Tongue (tissue), 2 donors: ENCODE results near the gene ABCC10. TPM values are rescaled to one million over a fixed set of nuclear protein-coding genes. Genes with fewer than 3 reads are reported as not detected.
"Not testable (repeated sequence)": the region's sequence is repeated elsewhere in the genome, so short reads cannot be mapped to it uniquely, and the experiment has no call there.

Experiments used
- DNase-seq: peaks from one replicate; pipeline ENCODE4 v3.0.0-alpha.2; 2015
- total RNA-seq: library from RNA; depleted of rRNA; stranded (reverse); fragments of >200 nt; gene quantifications from one replicate; pipeline ENCODE4 v1.2.3, GENCODE V29; 2014

Gene ABCC10
- total RNA-seq, 1 donor from 2014 or later: 13.4 TPM

DNA sequence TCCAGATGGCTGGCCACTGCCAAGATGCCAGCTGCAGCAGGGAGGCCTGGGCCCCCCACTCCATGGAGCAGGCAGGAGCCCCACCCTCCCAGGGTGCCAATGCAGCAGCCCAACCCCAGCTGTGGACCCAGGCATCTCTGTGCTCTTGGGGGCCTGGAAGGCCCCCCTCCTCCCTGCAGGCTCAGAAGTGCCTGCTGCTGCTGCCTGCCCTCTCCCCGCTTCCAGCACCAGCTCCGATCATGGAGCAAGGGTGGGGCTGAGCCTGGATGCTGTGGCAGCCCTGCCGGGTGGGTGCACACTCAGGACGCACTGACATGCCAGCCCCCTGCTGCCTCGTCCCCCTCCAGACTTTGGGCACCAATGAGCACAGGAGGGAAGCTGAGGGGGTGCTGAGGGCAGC lies 14.8 kb upstream of the ABCC10 start:
- DNase-seq: no peak

DNA sequence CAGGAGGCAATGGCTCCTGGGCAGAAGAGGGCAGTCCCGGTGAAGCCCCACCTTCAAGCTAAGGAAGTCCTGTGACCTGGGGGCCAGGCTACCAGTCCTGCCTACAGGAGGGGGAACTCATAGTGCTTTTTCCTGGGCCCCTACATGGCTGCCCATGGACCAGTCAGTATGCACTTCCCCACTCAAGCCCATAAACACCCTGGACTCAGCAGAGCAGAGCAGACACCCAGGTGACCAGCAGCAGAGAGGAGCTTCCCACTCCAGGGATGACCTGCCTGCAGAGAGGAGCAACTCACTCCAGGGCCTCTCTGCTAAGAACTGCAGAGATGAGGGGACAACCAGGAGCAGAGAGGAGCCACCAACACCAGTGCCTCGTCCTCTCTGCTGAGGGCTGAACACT lies 14.3 kb upstream of the ABCC10 start:
- no peak for DNase-seq

DNA sequence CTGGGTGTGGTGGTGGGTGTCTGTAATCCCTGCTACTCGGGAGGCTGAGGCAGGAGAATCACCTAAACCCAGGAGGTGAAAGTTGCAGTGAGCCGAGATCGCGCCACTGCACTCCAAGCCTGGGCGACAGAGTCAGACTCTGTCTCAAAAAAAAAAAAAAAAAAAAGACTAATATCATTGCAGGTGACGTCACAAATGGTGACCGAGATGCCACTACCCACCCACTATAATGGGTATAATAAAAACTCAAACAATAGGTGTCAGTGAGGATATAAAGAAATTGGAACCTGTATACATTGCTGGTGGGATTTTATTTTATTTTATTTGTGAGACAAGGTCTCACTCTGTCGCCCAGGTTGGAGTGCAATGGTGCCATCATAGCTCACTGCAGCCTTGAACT lies 12.1 kb upstream of the ABCC10 start:
- DNase-seq: not testable (repeated sequence)

DNA sequence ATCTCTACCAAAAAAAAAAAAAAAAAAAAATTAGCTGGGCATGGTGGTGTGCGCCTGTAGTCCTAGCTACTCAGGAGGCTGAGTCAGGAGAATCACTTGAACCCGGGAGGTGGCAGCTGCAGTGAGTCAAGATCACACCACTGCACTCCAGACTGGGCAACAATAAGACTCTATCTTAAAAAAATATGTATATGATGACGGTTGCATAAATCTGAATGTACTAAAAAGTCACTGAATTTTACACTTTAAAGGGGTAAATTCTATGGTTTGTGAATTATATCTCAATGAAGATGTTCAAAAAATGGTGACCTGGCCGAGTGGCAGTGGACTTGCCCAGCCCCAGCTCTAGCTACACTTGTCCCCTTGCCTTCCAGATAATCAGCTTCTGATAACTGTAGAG lies 10.4 kb upstream of the ABCC10 start:
- no peak for DNase-seq

DNA sequence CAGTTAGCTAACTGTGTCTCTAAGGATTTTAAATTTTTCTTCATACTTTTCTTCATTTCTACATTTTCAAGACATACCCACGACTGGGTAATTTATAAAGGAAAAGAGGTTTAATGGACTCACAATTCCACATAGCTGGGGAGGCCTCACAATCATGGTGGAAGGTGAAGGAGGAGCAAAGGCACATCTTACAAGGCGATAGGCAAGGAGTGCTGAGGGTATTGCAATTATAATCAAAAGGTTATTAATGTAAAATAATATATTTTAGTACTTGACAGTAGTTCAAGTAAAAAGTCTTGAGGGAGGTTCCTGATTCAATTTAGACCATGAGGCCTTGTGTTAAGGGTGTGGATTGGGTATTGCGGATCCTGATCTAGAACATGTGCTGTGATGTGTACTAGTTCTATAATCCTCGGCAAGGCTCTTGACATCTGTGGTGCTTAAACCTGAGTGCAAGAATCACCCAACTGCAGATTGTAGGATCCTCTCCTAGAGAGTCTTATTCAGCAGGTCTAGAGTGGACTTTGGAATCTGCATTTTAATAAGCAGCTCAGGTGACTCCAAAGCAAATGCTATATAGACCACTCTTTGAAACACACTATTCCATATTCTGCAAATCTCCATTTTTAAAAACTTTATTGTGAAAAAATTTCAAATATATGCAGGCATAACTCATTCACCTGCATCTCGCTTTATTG lies 7.2 kb upstream of the ABCC10 start:
- no peak for DNase-seq

DNA sequence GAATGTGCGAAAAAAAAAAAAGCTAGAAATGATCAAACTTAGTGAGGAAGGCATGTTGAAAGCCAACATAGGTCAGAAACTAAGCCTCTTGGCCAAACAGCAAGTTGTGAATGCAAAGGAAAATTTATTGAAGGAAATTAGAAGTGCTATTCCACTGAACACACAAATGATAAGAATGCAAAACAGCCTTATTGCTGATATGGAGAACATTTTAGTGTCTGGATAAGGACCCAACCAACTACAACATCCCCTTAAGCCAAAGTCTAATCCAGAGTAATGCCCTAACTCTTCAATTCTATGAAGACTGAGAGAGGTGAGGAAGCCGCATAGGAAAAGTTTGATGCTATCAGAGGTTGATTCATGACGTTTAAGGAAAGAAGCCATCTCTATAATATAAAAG lies 5.5 kb upstream of the ABCC10 start:
- DNase-seq: no peak

DNA sequence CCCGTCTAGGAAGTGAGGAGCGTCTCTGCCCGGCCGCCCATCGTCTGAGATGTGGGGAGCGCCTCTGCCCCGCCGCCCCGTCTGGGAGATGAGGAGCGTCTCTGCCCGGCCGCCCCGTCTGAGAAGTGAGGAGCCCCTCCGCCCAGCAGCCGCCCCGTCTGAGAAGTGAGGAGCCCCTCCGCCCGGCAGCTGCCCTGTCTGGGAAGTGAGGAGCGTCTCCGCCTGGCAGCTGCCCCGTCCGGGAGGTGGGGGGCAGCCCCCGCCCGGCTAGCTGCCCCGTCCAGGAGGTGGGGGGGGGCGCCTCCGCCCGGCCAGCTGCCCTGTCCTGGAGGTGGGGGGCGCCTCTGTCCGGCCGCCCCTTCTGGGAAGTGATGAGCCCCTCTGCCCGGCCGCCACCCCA lies 2.3 kb upstream of the ABCC10 start:
- DNase-seq: not testable (repeated sequence)

DNA sequence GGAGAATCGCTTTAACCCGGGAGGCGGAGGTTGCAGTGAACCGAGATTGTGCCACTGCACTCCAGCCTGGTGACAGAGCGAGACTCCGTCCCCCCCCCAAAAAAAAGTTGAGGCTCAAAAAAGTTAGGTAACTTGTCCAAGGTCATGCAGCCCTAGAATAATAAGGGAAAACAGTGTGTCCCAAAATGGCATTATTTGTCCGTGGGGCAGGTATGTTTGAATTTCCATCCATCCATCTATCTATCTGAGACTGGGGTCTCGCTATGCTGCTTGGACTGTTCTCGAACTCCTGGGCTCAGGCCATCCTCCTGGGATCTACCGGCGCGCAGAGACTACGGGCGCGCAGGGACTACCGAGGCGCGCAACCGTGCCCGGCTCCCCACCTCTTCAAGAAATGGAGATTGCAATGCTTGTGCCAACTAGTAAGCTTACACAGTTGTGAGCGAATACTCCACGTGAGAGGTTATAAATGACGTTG lies 374 bp upstream of the ABCC10 start:
- no peak for DNase-seq

DNA sequence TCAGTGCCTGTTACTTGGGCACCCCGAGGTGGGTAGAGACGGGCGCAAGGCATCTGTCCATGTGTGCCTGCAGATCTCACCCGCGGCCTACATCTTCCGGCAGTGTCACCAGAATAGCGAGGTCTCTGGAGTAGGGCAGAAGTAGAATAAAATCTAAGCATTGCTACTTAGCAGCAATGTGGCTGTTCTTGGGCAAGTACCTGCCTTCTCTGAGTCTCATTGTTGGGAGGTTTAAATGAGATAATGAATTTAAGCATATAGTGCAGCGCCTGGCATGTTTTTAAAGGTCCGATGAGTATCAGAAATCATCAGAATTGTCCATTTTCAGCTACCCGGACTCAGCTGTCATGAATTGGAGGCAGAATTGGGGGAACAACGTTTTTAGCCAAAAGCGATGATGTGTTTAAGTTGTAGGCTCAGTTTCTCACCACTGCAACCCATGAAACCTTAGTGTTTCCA lies 800 bp downstream of the ABCC10 start:
- DNase-seq: no peak

DNA sequence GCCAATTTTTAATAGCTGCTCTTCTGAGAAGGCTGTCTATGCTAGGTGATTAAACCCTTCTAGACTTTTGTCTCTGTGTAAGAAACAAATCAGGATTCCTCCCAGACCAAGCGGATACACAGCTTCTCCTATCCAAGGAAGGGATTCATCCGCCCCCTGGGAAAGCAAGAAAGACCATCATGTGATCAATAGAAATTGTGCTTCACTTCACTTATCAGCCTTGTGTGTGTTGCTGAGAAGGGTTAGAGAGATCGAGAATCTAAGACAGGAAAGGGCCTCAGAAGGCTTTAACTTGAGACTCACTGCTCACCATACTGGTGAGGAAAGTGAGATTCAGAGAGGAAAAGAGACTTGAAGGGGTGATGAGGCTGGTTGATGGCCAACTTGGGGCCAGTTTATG lies 1.5 kb downstream of the ABCC10 start:
- DNase-seq: no peak

DNA sequence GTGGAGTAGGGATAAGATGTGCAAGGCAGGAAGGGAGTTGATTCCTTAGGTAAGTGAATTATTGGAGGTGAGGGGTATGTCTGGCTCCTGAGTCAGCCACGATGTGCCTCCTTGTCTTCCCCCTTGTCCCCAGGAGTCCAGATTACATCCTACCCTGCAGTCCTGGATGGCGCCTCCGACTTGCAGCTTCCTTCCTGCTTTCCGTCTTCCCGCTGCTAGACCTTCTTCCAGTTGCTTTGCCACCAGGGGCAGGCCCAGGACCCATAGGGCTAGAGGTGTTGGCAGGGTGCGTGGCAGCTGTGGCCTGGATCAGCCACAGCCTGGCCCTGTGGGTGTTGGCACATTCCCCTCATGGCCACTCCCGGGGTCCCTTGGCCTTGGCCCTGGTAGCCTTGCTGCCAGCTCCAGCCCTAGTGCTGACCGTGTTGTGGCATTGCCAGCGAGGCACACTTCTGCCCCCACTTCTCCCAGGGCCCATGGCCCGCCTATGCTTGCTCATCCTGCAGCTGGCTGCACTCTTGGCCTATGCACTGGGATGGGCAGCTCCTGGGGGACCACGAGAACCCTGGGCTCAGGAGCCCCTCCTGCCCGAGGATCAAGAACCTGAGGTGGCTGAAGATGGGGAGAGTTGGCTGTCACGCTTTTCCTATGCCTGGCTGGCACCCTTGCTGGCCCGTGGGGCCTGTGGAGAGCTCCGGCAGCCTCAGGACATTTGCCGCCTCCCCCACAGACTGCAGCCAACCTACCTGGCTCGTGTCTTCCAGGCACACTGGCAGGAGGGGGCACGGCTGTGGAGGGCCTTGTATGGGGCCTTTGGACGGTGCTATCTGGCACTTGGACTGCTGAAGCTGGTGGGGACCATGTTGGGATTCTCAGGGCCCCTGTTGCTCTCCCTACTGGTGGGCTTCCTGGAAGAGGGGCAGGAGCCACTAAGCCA lies 4.9 kb downstream of the ABCC10 start:
- no peak for DNase-seq

DNA sequence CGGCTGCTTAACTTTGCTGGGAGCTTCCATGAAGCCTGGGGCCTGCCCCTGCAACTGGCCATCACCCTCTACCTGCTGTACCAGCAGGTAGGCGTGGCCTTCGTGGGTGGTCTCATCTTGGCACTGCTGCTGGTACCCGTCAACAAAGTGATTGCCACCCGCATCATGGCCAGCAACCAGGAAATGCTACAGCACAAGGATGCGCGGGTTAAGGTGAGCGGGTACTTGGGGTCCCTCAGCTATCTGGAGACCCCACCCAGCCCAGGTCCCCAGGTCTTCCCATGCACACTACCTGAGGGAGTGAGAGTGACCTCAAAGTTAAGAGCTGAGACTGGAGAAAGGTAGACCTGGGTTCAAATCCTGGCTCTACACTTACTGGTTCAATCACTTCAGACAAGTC lies 5.8 kb downstream of the ABCC10 start:
- no peak for DNase-seq

DNA sequence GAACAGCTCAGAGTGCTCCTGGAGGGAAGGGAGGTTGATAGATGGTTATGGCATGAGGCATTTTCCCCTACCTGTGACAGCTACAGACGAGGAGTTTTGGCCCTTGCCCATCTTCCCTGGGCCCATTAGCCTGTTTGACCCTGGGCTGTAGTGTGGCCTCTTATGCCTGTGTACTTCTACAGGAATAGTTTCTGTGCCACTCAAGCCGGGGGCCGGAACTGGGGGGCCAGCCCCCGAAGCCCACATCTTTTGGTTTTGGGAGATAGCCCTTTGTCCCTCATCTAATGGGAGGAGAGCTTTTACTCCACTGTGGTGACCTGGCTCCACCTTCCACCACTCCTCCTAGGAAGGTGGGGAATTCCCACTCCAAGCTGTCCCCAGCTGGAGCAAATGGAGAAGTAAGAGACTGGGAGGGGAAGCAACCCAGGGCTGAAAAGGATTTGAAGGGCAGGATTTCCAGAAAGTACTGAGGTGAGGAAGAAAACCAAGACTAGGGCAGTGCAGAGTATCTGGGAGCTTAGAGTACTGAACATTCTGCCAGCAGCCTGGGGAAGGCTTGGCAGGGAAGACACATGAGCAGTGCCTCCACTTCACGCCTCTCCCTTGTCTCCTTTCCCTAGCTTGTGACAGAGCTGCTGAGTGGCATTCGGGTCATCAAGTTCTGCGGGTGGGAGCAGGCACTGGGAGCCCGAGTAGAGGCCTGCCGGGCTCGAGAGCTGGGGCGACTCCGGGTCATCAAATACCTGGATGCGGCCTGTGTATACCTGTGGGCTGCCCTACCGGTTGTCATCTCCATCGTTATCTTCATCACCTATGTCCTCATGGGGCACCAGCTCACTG lies 6.9 kb downstream of the ABCC10 start:
- no peak for DNase-seq

DNA sequence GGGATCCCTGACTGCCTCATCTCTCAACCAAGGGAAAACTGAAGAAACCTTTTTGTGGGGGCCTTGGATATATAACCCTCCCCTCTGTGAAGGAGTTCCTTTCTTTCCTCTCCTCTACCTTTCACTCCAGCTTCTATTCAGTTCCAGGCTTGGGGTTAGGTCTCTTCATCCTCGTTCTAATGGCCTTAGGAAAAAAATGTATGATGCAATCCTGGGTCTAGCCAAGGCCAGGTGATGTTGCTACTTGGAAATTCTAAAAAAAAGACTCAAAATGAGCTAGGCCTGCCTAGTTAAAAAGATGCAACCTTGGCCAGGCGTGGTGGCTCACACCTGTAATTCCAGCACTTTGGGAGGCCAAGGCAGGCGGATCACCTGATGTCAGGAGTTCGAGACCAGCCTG lies 7.6 kb downstream of the ABCC10 start:
- no peak for DNase-seq

DNA sequence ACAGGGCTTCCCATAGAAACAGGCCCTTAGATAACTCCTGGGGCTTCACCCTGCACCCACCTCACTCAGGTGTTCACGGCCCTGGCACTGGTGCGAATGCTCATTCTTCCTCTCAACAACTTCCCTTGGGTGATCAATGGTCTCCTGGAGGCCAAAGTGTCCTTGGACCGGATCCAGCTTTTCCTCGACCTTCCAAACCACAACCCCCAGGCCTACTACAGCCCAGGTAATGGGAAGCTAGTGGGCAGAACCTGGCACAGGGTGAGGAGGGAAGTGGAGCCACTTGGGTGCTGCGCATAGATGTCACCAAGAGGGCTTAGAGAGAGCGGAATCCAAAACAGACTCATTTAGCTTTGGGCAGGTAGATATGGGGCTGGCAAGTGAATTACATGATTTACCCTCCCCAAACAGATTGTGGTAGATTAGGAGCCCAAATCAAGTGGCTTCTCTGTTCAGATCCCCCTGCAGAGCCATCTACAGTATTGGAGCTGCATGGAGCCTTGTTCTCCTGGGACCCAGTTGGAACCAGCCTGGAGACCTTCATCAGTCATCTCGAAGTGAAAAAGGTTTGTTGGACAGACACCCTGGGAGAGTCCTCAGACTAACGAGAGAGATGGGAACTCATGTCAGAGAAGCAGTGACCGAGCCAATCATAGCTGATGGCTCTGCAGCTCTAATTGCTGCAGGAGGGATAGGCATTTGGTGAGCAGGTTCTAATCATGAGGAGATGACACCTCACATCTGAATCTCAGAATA lies 8.5 kb downstream of the ABCC10 start:
- no peak for DNase-seq

DNA sequence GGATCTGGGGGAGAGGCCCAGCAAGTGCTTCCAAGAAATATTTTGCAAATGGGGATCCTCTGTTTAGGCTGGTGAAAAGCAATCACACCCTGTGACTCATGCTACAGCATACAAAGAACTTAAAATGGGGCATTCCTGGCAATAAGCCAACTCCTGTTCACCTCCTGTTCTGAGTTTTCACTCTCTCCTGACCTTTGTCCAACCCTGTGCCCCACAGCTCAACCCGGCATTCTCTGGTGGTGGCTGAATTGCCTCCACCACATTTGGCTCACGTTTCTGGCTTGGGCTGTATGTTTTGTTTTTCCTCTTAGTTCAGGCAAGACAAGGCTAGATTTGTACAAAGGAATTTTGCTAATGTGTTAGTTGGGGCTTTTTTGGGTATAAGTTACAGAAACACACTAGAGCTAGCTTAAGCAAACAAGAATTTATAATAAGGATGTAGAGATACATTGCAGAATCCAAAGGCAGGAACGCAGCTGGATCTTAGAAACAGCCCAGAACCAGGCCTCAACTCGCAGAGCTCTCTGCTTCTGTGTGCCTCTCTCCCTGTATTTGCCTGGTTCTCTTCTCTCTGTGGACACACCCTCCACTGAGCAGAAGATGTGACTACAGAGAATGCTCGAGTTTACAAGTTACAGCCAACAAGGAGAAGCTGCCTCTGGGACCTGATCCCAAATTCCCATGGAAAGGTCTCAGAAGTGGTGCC lies 9.4 kb downstream of the ABCC10 start:
- DNase-seq: peak; percentile 87

DNA sequence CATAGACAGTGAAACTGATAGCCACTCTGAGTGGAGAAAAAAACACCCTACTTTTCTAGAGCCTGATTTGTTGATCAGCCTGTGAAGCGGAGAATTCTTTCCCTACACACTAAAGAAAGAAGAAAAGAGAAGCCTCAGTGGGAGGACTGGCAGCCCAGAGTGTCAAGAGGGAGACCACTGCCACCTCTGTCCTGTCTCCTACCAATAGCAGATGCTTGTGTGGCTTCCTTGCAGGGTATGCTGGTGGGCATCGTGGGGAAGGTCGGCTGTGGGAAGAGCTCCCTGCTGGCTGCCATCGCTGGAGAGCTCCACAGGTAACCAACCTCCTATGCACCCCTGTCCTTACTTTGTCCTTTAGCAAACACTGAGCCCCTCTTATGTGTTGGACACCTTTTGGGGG lies 10.4 kb downstream of the ABCC10 start:
- no peak for DNase-seq

DNA sequence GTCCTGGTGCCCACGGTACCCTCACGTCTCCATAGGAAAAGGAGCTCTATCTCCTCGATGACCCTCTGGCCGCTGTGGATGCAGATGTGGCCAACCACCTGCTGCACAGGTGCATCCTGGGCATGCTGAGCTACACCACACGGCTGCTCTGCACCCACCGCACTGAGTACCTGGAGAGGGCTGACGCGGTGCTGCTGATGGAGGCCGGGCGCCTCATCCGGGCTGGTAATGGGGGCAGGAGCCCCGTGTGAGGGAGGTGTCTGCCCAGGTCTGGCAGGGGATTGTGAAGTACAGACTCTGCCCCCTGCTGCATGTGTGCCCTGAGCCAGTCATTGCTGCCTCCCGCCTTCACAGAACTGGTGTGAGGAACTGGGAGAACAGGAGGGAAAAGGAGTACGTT lies 15.6 kb downstream of the ABCC10 start:
- no peak for DNase-seq

DNA sequence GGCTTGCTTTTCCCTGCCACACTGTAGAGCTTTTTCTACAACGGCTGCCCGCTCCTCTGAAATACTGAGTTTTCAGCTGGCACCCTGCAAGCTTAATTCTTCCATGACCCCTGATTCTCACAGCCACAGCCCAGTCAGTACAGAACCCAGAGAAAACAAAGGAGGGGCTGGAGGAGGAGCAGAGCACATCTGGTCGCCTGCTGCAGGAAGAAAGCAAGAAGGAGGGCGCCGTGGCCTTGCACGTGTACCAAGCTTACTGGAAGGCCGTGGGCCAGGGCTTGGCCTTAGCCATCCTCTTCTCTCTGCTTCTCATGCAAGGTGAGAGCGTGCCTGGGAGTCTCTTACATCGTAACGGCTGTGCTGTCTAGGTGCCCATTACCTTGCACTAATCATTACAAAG lies 16.7 kb downstream of the ABCC10 start:
- no peak for DNase-seq

DNA sequence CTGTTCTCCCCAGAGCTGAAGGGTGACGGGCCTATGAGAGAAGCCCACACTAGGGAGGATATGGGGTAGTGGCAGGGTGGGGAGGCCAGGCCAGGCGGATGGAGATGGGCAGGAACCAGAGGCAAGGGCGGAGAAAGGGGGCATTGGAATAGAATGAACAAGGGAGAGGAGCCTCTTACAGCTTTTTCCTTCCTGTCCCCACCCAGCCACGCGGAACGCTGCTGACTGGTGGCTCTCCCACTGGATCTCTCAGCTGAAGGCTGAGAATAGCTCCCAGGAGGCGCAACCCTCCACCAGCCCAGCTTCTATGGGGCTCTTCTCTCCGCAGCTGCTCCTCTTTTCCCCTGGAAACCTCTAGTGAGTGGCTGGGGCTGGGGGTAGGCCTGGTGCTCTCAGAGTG lies 17.2 kb downstream of the ABCC10 start:
- DNase-seq: no peak

DNA sequence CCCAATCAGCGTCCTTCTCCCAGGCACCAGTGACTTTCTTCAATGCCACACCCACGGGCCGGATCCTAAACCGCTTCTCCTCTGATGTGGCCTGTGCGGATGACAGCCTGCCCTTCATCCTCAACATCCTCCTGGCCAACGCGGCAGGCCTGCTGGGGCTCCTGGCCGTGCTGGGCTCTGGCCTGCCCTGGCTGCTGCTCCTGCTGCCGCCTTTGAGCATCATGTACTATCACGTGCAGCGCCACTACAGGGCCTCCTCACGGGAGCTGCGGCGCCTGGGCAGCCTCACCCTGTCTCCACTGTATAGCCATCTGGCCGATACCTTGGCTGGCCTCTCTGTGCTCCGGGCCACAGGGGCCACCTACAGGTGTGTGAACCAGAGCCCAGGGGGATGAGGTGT lies 18.2 kb downstream of the ABCC10 start:
- no peak for DNase-seq
